HG03342 (cell line): ENCODE results near the gene PID1.
"Not testable (repeated sequence)": the region's sequence is repeated elsewhere in the genome, so short reads cannot be mapped to it uniquely, and the experiment has no call there.

Experiments used
- ATAC-seq: cut with Tn5 transposase; IDR thresholded peaks from one replicate; pipeline ENCODE4 v1.9.1; 2021; ENCODE audit warnings: mild to moderate bottlenecking, moderate library complexity; ENCODE audit not compliant: unreplicated experiment

The PID1 gene

GRCh38 chr2:229084447-229084846 is 186.6 kb downstream of the PID1 start:
- ATAC-seq: no peak

- no peak for ATAC-seq
Observed at GRCh38 chr2:229083606-229084340, 187.3 kb downstream of the PID1 start.

- no peak for ATAC-seq
Observed at GRCh38 chr2:229081411-229081810, 189.7 kb downstream of the PID1 start.

GRCh38 chr2:229080172-229080571 is 190.9 kb downstream of the PID1 start:
- ATAC-seq: no peak

- ATAC-seq: not testable (repeated sequence)
Observed at GRCh38 chr2:229076886-229077285, 194.2 kb downstream of the PID1 start.

- ATAC-seq: no peak
Observed at GRCh38 chr2:229073935-229074334, 197.2 kb downstream of the PID1 start.

GRCh38 chr2:229071292-229071976 is 199.7 kb downstream of the PID1 start:
- no peak for ATAC-seq

- no peak for ATAC-seq
Observed at GRCh38 chr2:229066121-229066715, 204.9 kb downstream of the PID1 start.

GRCh38 chr2:229064749-229065148 is 206.3 kb downstream of the PID1 start:
- ATAC-seq: no peak

- no peak for ATAC-seq
Observed at GRCh38 chr2:229060147-229060546, 210.9 kb downstream of the PID1 start.

GRCh38 chr2:229059331-229060033 is 211.6 kb downstream of the PID1 start:
- ATAC-seq: no peak

- no peak for ATAC-seq
Observed at GRCh38 chr2:229057976-229058553, 213.0 kb downstream of the PID1 start.

GRCh38 chr2:229054311-229054710 is 216.8 kb downstream of the PID1 start:
- ATAC-seq: no peak

- no peak for ATAC-seq
Observed at GRCh38 chr2:229051798-229052197, 219.3 kb downstream of the PID1 start.

- ATAC-seq: no peak
Observed at GRCh38 chr2:229050133-229050532, 221.0 kb downstream of the PID1 start.

GRCh38 chr2:229048134-229048533 is 223.0 kb downstream of the PID1 start:
- no peak for ATAC-seq

- ATAC-seq: no peak
Observed at GRCh38 chr2:229045671-229046070, 225.4 kb downstream of the PID1 start.

- ATAC-seq: no peak
Observed at GRCh38 chr2:229044581-229044980, 226.5 kb downstream of the PID1 start.

- no peak for ATAC-seq
Observed at GRCh38 chr2:229043681-229044080, 227.4 kb downstream of the PID1 start.

GRCh38 chr2:229042349-229042748 is 228.7 kb downstream of the PID1 start:
- ATAC-seq: no peak

GRCh38 chr2:229041691-229042090 is 229.4 kb downstream of the PID1 start:
- ATAC-seq: no peak
